WTC11 (cell line): ENCODE data around the gene B9D2.

Source experiments
- ARID4B ChIP-seq: sonication (generic); formaldehyde crosslinking; IDR thresholded peaks from 2 replicates; pipeline ENCODE4 v1.8.0; 2023; ENCODE audit warnings: missing genetic modification reagents, mild to moderate bottlenecking, borderline replicate concordance
- KAT7 ChIP-seq: sonication (generic); formaldehyde crosslinking; IDR thresholded peaks from 2 replicates; pipeline ENCODE4 v1.8.1; 2023; ENCODE audit warnings: missing genetic modification reagents, mild to moderate bottlenecking, borderline replicate concordance
- NFATC4 ChIP-seq: fragments of 250-450 bp; sonication (Bioruptor Pico); IDR thresholded peaks from 2 replicates; pipeline ENCODE4 v1.9.0; 2021; ENCODE audit warnings: mild to moderate bottlenecking
- TF ChIP-seq, protein P1 (sequence below): fragments of 200-600 bp; IDR thresholded peaks from 2 replicates; pipeline ENCODE4 v1.8.0; 2022; ENCODE audit warnings: antibody characterized with exemption

DNA sequence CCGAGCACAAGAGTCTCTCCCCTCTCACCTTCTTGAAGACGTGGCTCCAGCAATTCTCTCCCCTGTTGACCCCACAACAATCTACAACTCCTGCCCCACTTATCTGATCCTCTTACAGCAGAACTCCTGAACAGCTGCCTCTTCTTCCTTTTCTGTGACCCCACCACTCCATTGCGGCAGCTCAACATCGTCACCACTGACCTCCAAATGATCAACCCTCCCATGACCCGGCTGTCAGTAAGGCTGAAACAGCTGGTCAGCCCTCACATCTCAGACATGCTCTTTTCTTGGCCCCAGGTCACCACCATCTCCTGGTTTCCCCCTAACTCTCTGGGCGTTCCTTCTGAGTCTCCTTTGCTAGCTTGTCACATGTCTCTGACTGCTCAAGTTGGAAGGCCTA is 31.4 kb upstream of the B9D2 start:
- TF ChIP-seq, protein P1, sequence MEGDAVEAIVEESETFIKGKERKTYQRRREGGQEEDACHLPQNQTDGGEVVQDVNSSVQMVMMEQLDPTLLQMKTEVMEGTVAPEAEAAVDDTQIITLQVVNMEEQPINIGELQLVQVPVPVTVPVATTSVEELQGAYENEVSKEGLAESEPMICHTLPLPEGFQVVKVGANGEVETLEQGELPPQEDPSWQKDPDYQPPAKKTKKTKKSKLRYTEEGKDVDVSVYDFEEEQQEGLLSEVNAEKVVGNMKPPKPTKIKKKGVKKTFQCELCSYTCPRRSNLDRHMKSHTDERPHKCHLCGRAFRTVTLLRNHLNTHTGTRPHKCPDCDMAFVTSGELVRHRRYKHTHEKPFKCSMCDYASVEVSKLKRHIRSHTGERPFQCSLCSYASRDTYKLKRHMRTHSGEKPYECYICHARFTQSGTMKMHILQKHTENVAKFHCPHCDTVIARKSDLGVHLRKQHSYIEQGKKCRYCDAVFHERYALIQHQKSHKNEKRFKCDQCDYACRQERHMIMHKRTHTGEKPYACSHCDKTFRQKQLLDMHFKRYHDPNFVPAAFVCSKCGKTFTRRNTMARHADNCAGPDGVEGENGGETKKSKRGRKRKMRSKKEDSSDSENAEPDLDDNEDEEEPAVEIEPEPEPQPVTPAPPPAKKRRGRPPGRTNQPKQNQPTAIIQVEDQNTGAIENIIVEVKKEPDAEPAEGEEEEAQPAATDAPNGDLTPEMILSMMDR, result no peak
- TF ChIP-seq NFATC4 (CRISPR knock-in tag) (no peak), ARID4B (CRISPR knock-in tag) (no peak), KAT7 (CRISPR knock-in tag) (no peak)
